Sigmoid colon (tissue), 4 donors: Measurements from ENCODE around the gene NCAM2.

Source experiments
- CTCF ChIP-seq, 4 experiments: fragments of 450-650 bp in 3 of 4; fragments of 200-600 bp in 1 of 4; IDR thresholded peaks; one replicate each; pipeline ENCODE4 v1.5.1; 2016 to 2019; ENCODE audit warnings: antibody characterized with exemption in 4 of 4, mild to moderate bottlenecking in 3 of 4, moderate library complexity in 2 of 4
- EP300 ChIP-seq, 4 donors: sonication (generic); formaldehyde crosslinking; IDR thresholded peaks; one replicate each; pipeline ENCODE4 v1.6.1; 2017; ENCODE audit warnings: antibody characterized with exemption in 4 of 4
- POLR2A ChIP-seq, 2 donors: fragments of 450-650 bp; IDR thresholded peaks; one replicate each; pipeline ENCODE4 v1.6.1; 2016; ENCODE audit warnings: antibody characterized with exemption in 2 of 2, mild to moderate bottlenecking in 2 of 2, moderate library complexity in 2 of 2
- POLR2AphosphoS5 ChIP-seq, 4 donors: sonication (generic); formaldehyde crosslinking; IDR thresholded peaks; one replicate each; pipeline ENCODE4 v1.6.1; 2017; ENCODE audit warnings: antibody characterized with exemption in 4 of 4

- TF ChIP-seq CTCF (IDR thresholded peaks at IDR 0.05) (no peak), POLR2A (IDR thresholded peaks at IDR 0.05) (no peak), EP300 (IDR thresholded peaks at IDR 0.05) (no peak), POLR2AphosphoS5 (IDR thresholded peaks at IDR 0.05) (no peak)
Measured at GRCh38 chr21:21184771-21185528, 186.7 kb downstream of the NCAM2 start.
